Endothelial cell of umbilical vein (primary cell): Measurements from ENCODE around the gene KRT31. TPM values are rescaled to one million over a fixed set of nuclear protein-coding genes. Genes with fewer than 3 reads are reported as not detected.

Experiments
- BruUV-seq: library from RNA; stranded (reverse); fragments of 400-500 nt; replicated peaks from 2 replicates; lab custom pipeline; 2021; lab: Mats Ljungman, UMichigan
- CTCF ChIA-PET: fragments of 300-600, 350-600 bp; sonication (Branson Sonifier 250); formaldehyde crosslinking; loops from one replicate; lab custom pipeline; 2021; ENCODE audit warnings: antibody characterized with exemption, inconsistent platforms; lab: Charles Lee
- POLR2A ChIA-PET: fragments of 300-600, 350-600 bp; sonication (Branson Sonifier 250); formaldehyde crosslinking; loops from one replicate; lab custom pipeline; 2021; ENCODE audit warnings: antibody characterized with exemption, inconsistent platforms; lab: Charles Lee
- DNase-seq: peaks from one replicate; pipeline ENCODE4 v3.0.0-alpha.2; 2011; ENCODE audit warnings: low read depth, low spot score
- FAIRE-seq: peaks from 2 replicates; lab custom pipeline; 2011; peaks lifted over from hg19 to GRCh38; lab: Jason Lieb, UNC
- H2AFZ ChIP-seq: 2 replicates; pipeline ENCODE4 v1.6.0; 2012; ENCODE audit warnings: low read depth, low read length, control low read depth, inconsistent platforms
- H3K27ac ChIP-seq: 2 replicates; pipeline ENCODE4 v1.5.1; 2011; ENCODE audit warnings: low read depth, mild to moderate bottlenecking, control low read depth, low read length, moderate library complexity; ENCODE audit not compliant: insufficient read depth
- H3K27me3 ChIP-seq, 2 experiments: 2 replicates each; pipeline versions ENCODE4 v1.6.0 to v1.6.1; 2011; ENCODE audit warnings: low read length in 2 of 2, mixed read lengths in 1 of 2; ENCODE audit not compliant: control insufficient read depth in 2 of 2, insufficient read depth in 2 of 2
- H3K36me3 ChIP-seq, 2 experiments: 2 replicates in 1 of 2; 3 replicates in 1 of 2; pipeline ENCODE4 v1.5.1; 2011; ENCODE audit warnings: low read length in 2 of 2, mild to moderate bottlenecking in 1 of 2, moderate library complexity in 1 of 2; ENCODE audit not compliant: control insufficient read depth in 2 of 2, insufficient read depth in 2 of 2; ENCODE audit errors: extremely low read depth in 1 of 2
- H3K4me1 ChIP-seq: 3 replicates; pipeline ENCODE4 v1.5.1; 2011; ENCODE audit warnings: mild to moderate bottlenecking, low read length; ENCODE audit not compliant: control insufficient read depth, insufficient read depth; ENCODE audit errors: extremely low read depth
- H3K4me2 ChIP-seq: 2 replicates; pipeline ENCODE4 v1.6.1; 2011; ENCODE audit warnings: low read length, control low read depth, mixed read lengths; ENCODE audit not compliant: insufficient read depth
- H3K4me3 ChIP-seq, 3 experiments: fragments of 200-600 bp in 1 of 3; sonication (generic), shearing (Covaris generic) in 1 of 3; replicated peaks in 1 of 3; 2 replicates each; pipeline ENCODE4 v1.5.1; 2011 to 2016; ENCODE audit warnings: control low read depth in 3 of 3, low read length in 3 of 3, mild to moderate bottlenecking in 2 of 3, inconsistent platforms in 1 of 3, low read depth in 1 of 3, moderate library complexity in 1 of 3; ENCODE audit not compliant: insufficient read depth in 1 of 3
- H3K79me2 ChIP-seq: 2 replicates; pipeline ENCODE4 v1.6.0; 2012; ENCODE audit warnings: low read length, inconsistent platforms; ENCODE audit not compliant: control insufficient read depth, insufficient read depth
- H3K9ac ChIP-seq: replicated peaks from 2 replicates; pipeline ENCODE3; 2011; ENCODE audit warnings: low read length, control low read depth; ENCODE audit not compliant: insufficient read depth; ENCODE audit errors: extremely low read depth
- H3K9me1 ChIP-seq: replicated peaks from 3 replicates; pipeline ENCODE4 v1.6.0; 2011; ENCODE audit warnings: mild to moderate bottlenecking, low read length; ENCODE audit not compliant: control insufficient read depth, insufficient read depth; ENCODE audit errors: extremely low read depth
- H3K9me3 ChIP-seq: replicated peaks from 2 replicates; pipeline ENCODE4 v1.5.1; 2012; ENCODE audit warnings: low read length, inconsistent platforms; ENCODE audit not compliant: control insufficient read depth, insufficient read depth
- H4K20me1 ChIP-seq: replicated peaks from 2 replicates; pipeline ENCODE3; 2011; ENCODE audit warnings: mild to moderate bottlenecking, low read length; ENCODE audit not compliant: control insufficient read depth, insufficient read depth; ENCODE audit errors: extremely low read depth
- FOS ChIP-seq: IDR thresholded peaks from 2 replicates; pipeline ENCODE4 v1.6.1; 2011; ENCODE audit warnings: mild to moderate bottlenecking, low read length, moderate library complexity, borderline replicate concordance; ENCODE audit not compliant: insufficient read depth
- GATA2 ChIP-seq: IDR thresholded peaks from 2 replicates; pipeline ENCODE4 v1.7.0; 2011; ENCODE audit warnings: low read depth, mild to moderate bottlenecking, moderate library complexity, mixed read lengths, low read length; ENCODE audit not compliant: insufficient read length, insufficient read depth
- JUN ChIP-seq: IDR thresholded peaks from 2 replicates; pipeline ENCODE4 v1.6.1; 2011; ENCODE audit warnings: borderline replicate concordance, low read depth; ENCODE audit not compliant: insufficient read length, insufficient read depth
- dilution Hi-C: fragments of 300-500 bp; cut with MboI; formaldehyde crosslinking; loops from one replicate; pipeline ENCODE4 v1.15.0; 2019; ENCODE audit warnings: low sequenced_read_pairs; ENCODE audit not compliant: extremely low pct_ligation_motif_present
- intact Hi-C: fragments of 100-400 bp; cut with micrococcal nuclease; formaldehyde crosslinking; loops from one replicate; pipeline ENCODE4 v1.10.0; 2022
- polyA plus RNA-seq, 4 experiments: library from polyadenylated mRNA; depleted of rRNA in 3 of 4; stranded (reverse) in 3 of 4; unstranded in 1 of 4; fragments of >200 nt; gene quantifications; 2 replicates each; pipeline versions ENCODE4 v1.2.1 to v1.2.3, GENCODE V29; 2011 to 2012; ENCODE audit warnings: missing spikeins in 1 of 4
- total RNA-seq: library from RNA; stranded (reverse); gene quantifications from 2 replicates; pipeline ENCODE4 v1.2.3, GENCODE V29; 2021
- TF ChIP-seq, protein P1 (sequence below), 2 donors: IDR thresholded peaks; 1 replicate in 1 of 2; 2 replicates in 1 of 2; pipeline ENCODE4 v1.5.1; 2011; ENCODE audit warnings: low read length in 2 of 2, mild to moderate bottlenecking in 2 of 2, moderate library complexity in 2 of 2, control low read depth in 1 of 2, inconsistent platforms in 1 of 2, low read depth in 1 of 2; ENCODE audit not compliant: insufficient read depth in 1 of 2; ENCODE audit errors: extremely low read depth in 1 of 2

KRT31 gene
- total and polyA plus RNA-seq, 2 donors (not counting 3 experiments of a cell fraction or from before 2014, with no cell fraction given), result not detected

DNA sequence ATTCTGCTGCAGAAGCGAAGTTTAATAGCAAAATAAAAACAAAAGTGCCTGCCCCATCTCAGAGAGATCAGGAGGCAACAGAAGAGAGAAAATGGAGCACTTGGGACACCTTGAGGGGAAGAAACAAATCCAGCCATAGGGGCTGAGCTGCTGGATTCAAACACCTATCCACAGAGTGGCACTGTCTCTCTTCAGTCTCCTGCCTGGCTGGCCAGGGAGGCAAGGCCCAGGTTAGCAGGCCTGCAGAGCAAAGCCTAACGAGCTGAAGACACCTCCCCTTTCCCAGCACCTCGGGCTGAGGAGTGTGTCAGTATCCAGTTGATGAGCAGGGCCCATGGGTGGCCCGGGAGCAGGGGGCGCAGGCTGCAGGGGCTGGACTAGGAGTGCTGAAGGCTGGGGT lies 8.8 kb upstream of the KRT31 start:
- no peaks in the 10 kb centered on the region for H4K20me1 ChIP-seq
- H3K4me2 ChIP-seq, result no peak overlapping the region
- no peaks in the 10 kb centered on the region for H3K36me3 ChIP-seq
- DNase-seq (no peak), FAIRE-seq (no peak)
- no peaks in the 10 kb centered on the region for H3K9me1 ChIP-seq
- H3K79me2 ChIP-seq, result no peaks in the 10 kb centered on the region
- ChIA-PET CTCF (interaction anchor here (3.6 kb wide), 1 partner anchor 142 kb away, joined by 20 read pairs; no protein-coding TSS in a partner anchor), POLR2A (no interaction called here)
- H2AFZ ChIP-seq, result no peak overlapping the region
- intact Hi-C loops (loop anchor here (10.0 kb wide), 1 partner anchor 89 kb away; no protein-coding TSS in a partner anchor), dilution Hi-C loops (no loop called here)
- no TSS peak for BruUV-seq
- H3K9ac ChIP-seq, result no peak overlapping the region
- no peaks in the 10 kb centered on the region for H3K9me3 ChIP-seq
- H3K4me3 ChIP-seq, result no peak overlapping the region
- H3K27me3 ChIP-seq, result no peaks in the 10 kb centered on the region
- H3K4me1 ChIP-seq, result peaks cover 18% of the 10 kb centered on the region
- no peak for TF ChIP-seq FOS
- TF ChIP-seq, protein P1, sequence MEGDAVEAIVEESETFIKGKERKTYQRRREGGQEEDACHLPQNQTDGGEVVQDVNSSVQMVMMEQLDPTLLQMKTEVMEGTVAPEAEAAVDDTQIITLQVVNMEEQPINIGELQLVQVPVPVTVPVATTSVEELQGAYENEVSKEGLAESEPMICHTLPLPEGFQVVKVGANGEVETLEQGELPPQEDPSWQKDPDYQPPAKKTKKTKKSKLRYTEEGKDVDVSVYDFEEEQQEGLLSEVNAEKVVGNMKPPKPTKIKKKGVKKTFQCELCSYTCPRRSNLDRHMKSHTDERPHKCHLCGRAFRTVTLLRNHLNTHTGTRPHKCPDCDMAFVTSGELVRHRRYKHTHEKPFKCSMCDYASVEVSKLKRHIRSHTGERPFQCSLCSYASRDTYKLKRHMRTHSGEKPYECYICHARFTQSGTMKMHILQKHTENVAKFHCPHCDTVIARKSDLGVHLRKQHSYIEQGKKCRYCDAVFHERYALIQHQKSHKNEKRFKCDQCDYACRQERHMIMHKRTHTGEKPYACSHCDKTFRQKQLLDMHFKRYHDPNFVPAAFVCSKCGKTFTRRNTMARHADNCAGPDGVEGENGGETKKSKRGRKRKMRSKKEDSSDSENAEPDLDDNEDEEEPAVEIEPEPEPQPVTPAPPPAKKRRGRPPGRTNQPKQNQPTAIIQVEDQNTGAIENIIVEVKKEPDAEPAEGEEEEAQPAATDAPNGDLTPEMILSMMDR (IDR thresholded peaks at IDR 0.05; ENCODE audit: extremely low read depth in 1 of 2, insufficient read depth in 1 of 2, low read depth in 1 of 2, low read length in 2 of 2), result no peak
- no peak overlapping the region for H3K27ac ChIP-seq

DNA sequence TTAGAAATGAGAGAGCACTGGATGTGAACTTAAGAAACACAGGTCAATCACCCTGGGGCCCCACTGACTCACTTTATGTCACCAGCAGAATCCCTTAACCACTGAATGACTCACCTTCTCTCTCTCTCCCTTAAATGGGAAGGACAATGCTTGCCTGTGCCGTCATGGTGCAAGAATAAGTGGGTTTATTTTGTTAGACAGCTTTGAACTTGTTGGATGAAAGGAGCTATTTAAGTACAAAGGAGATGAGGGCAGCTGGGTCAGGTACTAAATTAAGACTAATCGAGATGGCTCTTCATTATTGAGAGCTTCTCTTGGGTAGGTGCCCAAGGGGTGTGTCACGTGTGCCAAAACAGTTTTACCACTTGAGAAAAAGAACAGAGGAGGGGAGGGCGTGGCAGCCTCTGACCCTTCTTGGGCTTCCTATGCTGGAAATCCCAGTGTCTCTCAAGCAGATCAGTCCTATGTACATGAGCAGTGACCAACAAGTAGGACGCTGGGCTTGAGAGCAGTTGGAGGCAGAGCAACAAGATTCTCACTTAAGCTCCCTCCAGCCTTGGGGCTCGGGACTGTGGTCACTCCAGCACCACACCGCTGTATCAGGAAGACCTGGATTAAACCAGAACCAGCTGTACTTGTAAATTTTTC lies 6.7 kb upstream of the KRT31 start:
- ChIA-PET POLR2A (no interaction called here), CTCF (interaction anchor here (0.7 to 3.6 kb wide), 6 partner anchors 14 to 259 kb away, joined by 3 to 20 read pairs (median 4); no protein-coding TSS in a partner anchor)
- Histone ChIP-seq H3K4me2 (no peak overlapping the region), H3K79me2 (no peaks in the 10 kb centered on the region), H2AFZ (peak overlapping the region; percentile 23), H3K27me3 (peaks cover 8 to 12% of the 10 kb centered on the region in 2 experiments), H3K9me3 (no peaks in the 10 kb centered on the region), H3K27ac (peak overlapping the region; percentile 16), H3K4me3 (no peak overlapping the region), H3K9me1 (no peaks in the 10 kb centered on the region), H4K20me1 (no peaks in the 10 kb centered on the region), H3K4me1 (peaks cover 18% of the 10 kb centered on the region), H3K36me3 (no peaks in the 10 kb centered on the region), H3K9ac (no peak overlapping the region)
- peak; percentile 98 for TF ChIP-seq FOS
- TF ChIP-seq JUN, result peak; percentile 89
- TF ChIP-seq GATA2, result peak; percentile 32
- TF ChIP-seq, protein P1 (IDR thresholded peaks at IDR 0.05; ENCODE audit: extremely low read depth in 1 of 2, insufficient read depth in 1 of 2, low read depth in 1 of 2, low read length in 2 of 2), result no peak
- BruUV-seq, result no TSS peak
- intact Hi-C loops, result loop anchor here (2.0 to 10.0 kb wide), 2 partner anchors 91 to 145 kb away; no protein-coding TSS in a partner anchor
- dilution Hi-C loops, result no loop called here
- peak; percentile 84 for FAIRE-seq
- DNase-seq, result peak; percentile 48
